GM21528 (cell line): ENCODE data around the gene ZNF565.
"Not testable (repeated sequence)": the region's sequence is repeated elsewhere in the genome, so short reads cannot be mapped to it uniquely, and the experiment has no call there.

Source experiments
- ATAC-seq: cut with Tn5 transposase; IDR thresholded peaks from one replicate; pipeline ENCODE4 v1.9.1; 2021; ENCODE audit warnings: mild to moderate bottlenecking, moderate library complexity; ENCODE audit not compliant: unreplicated experiment, low FRiP score

ZNF565 gene

GRCh38 chr19:36214386-36215275, at the start of gene ZNF565, which contains the start of gene ZNF146:
TSS of gene ZNF565 (minus strand) at chr19:36214665. CDS start at chr19:36201985, 12,680 bp downstream.
TSS of gene ZNF146 (plus strand) at chr19:36215106. CDS start at chr19:36236441, 21,335 bp downstream.
- ATAC-seq = peak; percentile 87

- no peak for ATAC-seq
Measured at GRCh38 chr19:36259211-36259610, 44.7 kb upstream of the ZNF565 start.

DNA sequence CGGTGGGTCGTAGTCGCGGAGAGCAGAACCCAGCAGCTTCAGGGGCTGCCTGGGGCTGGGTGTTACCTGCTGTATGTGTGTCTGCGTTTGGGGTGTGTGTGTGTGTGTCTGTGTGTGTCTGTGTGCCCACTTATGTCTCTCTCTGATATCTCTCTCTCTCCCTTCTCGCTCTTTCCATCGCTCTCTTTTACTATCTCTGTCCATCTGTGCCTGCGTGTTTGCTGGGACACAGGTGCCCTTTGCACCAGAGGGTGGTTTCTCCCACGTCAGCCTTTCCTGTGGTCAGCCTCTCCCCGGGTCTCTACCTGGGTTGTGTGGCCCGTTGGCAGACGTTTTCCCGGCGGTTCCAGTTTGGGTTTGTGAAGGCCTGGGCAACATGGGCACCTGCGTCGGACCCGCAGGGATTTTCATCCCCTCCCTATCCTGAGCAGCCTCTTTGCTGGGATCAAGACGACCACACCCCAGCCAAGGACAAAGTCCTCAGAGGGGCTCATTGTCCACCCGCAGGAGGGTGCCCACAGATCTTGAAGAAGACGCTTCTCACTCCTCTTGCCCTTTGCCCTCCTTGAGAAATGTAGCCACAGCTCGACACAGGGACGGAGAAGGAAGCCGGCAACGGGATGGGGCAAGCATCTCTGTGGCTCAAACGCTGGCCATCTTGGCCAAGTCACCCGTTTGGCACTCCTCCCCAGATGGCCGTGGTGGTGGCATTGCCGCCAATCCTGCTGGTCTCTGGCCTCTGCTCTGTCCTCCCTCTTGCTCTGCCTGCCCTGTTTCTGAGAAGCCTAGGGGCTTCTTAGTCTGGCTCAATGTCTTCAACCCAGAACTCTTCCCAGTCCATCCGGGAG, 43.8 kb upstream of the ZNF565 start:
- ATAC-seq = no peak

DNA sequence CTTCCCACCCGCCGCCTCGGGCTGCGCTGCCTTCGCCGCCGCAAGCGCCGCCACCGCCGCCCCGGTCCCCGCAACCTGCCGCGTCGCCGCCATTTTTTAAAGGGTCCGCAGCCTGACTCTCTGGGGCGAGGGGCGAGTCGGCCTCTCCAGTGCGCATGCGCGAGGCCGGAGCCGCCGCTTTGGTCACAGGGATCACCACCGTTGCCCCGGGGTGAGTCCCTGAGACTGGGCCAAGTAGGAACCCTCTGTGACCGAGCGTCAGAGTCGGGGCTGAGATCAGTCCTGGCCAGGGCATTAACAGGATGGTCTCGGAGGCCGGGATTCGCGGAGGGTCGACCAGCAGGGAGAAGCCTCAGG, 43.0 kb upstream of the ZNF565 start:
- no peak for ATAC-seq

GRCh38 chr19:36256853-36257519, 42.5 kb upstream of the ZNF565 start:
- ATAC-seq = no peak

DNA sequence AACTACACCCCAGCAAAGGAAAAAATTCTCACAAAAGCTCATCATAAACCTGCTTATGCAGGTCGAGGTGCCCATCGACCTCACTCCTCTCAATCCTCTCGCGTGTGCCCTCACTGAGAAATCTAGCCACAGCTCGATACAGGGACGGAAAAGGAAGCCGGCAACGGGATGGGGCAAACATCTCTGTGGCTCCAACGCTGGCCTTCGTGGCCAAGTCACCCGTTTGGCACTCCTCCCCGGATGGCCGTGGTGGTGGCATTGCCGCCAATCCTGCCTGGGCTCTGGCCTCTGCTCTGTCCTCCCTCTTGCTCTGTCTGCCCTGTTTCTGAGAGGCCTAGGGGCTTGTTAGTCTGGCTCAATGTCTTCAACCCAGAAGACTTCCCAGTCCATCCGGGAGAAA, 41.6 kb upstream of the ZNF565 start:
- ATAC-seq = no peak

DNA sequence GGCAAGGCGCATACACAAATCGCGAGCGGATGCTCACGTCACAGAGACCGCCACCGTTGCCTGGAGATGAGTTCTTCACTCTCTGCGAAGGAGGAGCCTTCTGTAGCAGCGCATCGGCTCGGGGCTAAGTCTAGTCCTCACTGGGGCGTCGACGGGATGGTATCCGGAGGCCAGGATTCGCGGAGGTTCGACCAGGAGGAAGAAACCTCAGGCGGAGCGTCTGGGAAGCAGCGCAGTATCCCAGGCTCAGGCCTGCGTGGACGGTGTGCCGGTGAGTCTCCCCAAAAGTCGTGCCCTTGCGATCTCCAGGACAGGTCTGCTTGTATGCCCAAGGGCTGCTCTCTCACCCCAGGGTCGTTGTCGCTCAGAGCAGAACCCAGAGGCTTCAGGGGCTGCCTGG, 40.9 kb upstream of the ZNF565 start:
- ATAC-seq = no peak

DNA sequence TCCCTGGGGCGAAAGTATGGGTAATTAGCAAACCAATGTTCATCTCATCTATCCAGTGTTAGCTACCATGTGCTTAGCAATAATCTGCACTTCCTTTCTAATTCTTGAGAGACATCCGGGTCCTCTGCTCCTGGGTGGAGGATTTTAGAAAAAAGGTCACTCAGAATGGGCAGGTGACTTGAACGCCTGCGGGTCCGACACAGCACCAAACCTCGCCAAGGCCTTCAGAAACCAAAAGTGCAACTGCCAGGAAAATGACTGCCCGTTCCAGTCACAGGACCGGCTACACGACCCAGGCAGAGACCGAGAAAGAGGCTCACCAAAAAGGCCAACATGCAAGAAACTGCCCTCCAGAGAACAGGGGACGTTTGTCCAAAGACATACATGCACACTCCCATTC, 40.4 kb upstream of the ZNF565 start:
- ATAC-seq = no peak

GRCh38 chr19:36252047-36252446, 37.6 kb upstream of the ZNF565 start:
- no peak for ATAC-seq

GRCh38 chr19:36246006-36246481, 31.6 kb upstream of the ZNF565 start:
- ATAC-seq = no peak

DNA sequence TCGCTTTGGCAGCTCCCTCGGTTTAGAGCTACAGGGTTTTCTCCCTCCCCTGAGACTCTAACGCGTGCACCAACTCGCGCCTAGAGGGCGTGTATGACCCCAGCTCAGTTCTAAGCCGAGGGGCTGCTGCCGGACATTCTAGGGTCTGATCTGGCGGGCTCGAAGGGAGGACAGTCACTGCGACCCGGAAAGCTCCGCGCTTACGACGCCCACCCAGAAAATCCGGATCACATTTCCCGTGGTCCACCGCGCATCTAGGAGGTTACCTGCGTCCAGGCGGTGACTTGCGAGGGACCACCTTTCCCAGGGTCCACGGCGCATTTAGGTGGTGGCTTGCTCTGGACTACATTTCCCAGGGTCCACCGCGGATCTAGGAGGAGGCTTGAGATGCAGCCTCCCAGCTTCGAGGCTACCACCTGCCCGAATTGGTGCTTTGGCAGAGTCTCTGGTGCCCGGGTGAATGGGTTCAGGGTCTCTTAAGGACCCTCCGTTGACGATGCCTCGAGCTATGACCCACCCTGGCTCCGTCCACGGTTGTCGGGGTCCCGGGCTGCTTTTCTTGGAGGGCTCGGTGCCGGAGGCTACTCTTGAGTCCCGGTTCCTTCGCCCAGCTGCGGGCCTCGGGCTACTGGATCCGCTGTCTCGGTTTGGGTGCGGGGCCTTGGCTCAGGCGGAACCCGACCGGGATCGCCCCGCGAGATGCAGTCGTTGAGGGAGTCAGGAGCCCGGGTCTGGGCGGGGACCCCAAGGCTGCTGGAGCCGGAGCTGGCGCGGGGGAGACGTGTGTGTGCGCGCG, 30.9 kb upstream of the ZNF565 start:
- no peak for ATAC-seq

DNA sequence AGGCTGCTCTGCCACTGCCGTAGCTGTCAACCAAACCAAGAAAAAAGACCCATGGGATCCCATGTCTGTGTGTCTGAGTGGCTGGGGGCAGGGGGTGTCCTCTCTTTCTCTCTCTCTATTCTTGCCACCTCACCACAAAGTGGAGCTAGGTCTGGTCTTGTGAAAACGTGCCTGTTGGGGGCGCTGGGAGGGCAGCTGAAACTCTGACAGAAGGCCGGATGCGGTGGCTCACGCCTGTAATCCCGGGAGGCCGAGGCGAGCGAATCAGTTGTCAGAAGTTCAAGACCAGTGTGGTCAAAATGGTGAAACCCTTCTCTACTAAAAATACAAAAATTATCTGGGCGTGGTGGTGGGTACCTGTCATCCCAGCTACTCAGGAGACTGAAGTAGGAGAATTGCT, 29.6 kb upstream of the ZNF565 start:
- ATAC-seq = no peak

- ATAC-seq = no peak
Measured at GRCh38 chr19:36236946-36237310, 22.5 kb upstream of the ZNF565 start.

- ATAC-seq = no peak
Measured at GRCh38 chr19:36236304-36236945, 22.0 kb upstream of the ZNF565 start.

GRCh38 chr19:36233626-36234025, 19.2 kb upstream of the ZNF565 start:
- not testable (repeated sequence) for ATAC-seq

GRCh38 chr19:36225219-36225892, 10.9 kb upstream of the ZNF565 start:
- no peak for ATAC-seq

GRCh38 chr19:36222503-36222902, 8.0 kb upstream of the ZNF565 start:
- ATAC-seq = no peak

DNA sequence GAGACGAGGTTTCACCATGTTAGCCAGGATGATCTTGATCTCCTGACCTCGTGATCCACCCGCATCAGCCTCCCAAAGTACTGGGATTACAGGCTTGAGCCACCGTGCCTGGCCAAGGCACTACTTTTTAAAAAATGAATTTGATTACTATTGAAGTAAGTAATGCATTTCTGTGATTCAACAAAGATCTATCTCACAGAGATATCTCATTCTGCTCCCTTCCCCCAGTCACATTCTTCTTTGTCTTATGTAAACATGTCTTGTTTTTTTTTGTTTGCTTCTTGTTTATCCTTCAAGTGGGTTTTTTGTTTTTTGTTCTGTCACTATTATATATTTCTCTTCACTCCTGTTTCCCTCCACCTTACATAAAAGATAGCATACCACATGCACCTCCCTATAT, 7.0 kb upstream of the ZNF565 start:
- ATAC-seq = no peak
